Lower leg skin (tissue), 3 donors: ENCODE measurements around the gene BANP.

ENCODE experiments used
- CTCF ChIP-seq, 3 donors: fragments of 450-650 bp; IDR thresholded peaks; one replicate each; pipeline ENCODE4 v1.5.1; 2016; ENCODE audit warnings: antibody characterized with exemption in 3 of 3, mild to moderate bottlenecking in 3 of 3, moderate library complexity in 2 of 3
- POLR2A ChIP-seq, 2 donors: fragments of 450-650 bp; IDR thresholded peaks; one replicate each; pipeline ENCODE4 v1.6.1; 2016 to 2017; ENCODE audit warnings: antibody characterized with exemption in 2 of 2, mild to moderate bottlenecking in 1 of 2, moderate library complexity in 1 of 2

- TF ChIP-seq CTCF (IDR thresholded peaks at IDR 0.05) (no peak), POLR2A (IDR thresholded peaks at IDR 0.05) (no peak)
These were observed 3.1 kb downstream of the BANP start for GRCh38 chr16:87954361-87954760.
